Ascending aorta (tissue), 2 donors: ENCODE measurements around the gene JADE1. TPM values are rescaled to one million over a fixed set of nuclear protein-coding genes. Genes with fewer than 3 reads are reported as not detected.
A peak's percentile ranks its signal among the peaks of the same experiment; 100 is the strongest.

Experiments
- DNase-seq, 2 donors: peaks; one replicate each; pipeline ENCODE4 v3.0.0-alpha.2; 2019; ENCODE audit warnings: low spot score in 2 of 2
- H3K27ac ChIP-seq, 2 donors: fragments of 200-600 bp; sonication (generic); one replicate each; pipeline ENCODE4 v1.5.1; 2016 to 2017; ENCODE audit warnings: mild to moderate bottlenecking in 1 of 2
- H3K27me3 ChIP-seq: fragments of 200-600 bp; sonication (generic); one replicate; pipeline ENCODE4 v1.5.1; 2017
- H3K36me3 ChIP-seq, 2 donors: fragments of 200-600 bp; sonication (generic); one replicate each; pipeline ENCODE4 v1.5.1; 2016
- H3K4me1 ChIP-seq, 2 donors: fragments of 200-600 bp; sonication (generic); one replicate each; pipeline ENCODE4 v1.5.1; 2016 to 2017; ENCODE audit warnings: mild to moderate bottlenecking in 1 of 2
- H3K4me3 ChIP-seq, 2 donors: fragments of 200-600 bp; sonication (generic); one replicate each; pipeline ENCODE4 v1.5.1; 2016 to 2017; ENCODE audit warnings: mild to moderate bottlenecking in 1 of 2
- H3K9me3 ChIP-seq, 2 donors: fragments of 200-600 bp; sonication (generic); one replicate each; pipeline ENCODE4 v1.5.1; 2016
- intact Hi-C: fragments of 100-400 bp; cut with DNase I; formaldehyde crosslinking; loops from one replicate; pipeline ENCODE4 v1.15.1; 2023
- total RNA-seq: library from RNA; depleted of rRNA; stranded (reverse); fragments of >200 nt; gene quantifications from one replicate; pipeline ENCODE4 v1.1.0, GENCODE V29; 2016
- TF ChIP-seq, protein P1 (sequence below), 3 experiments: fragments of 200-600 bp in 2 of 3; fragments of 450-650 bp in 1 of 3; sonication (generic) in 2 of 3; IDR thresholded peaks; one replicate each; pipeline ENCODE4 v1.5.1; 2016 to 2019; ENCODE audit warnings: antibody characterized with exemption in 3 of 3, mild to moderate bottlenecking in 1 of 3, moderate library complexity in 1 of 3

The JADE1 gene
- total RNA-seq, 1 donor from 2014 or later: 33.8 TPM

- H3K4me3 ChIP-seq: no peak overlapping the region
- no peaks in the 10 kb centered on the region for H3K27me3 ChIP-seq
- H3K9me3 ChIP-seq: no peaks in the 10 kb centered on the region
- no peaks in the 10 kb centered on the region for H3K4me1 ChIP-seq
- no peaks in the 10 kb centered on the region for H3K36me3 ChIP-seq
- peak overlapping the region; percentile 30 to 56 for H3K27ac ChIP-seq
- peak in 1 of 2 donors; percentile 68 for DNase-seq
- TF ChIP-seq, protein P1, sequence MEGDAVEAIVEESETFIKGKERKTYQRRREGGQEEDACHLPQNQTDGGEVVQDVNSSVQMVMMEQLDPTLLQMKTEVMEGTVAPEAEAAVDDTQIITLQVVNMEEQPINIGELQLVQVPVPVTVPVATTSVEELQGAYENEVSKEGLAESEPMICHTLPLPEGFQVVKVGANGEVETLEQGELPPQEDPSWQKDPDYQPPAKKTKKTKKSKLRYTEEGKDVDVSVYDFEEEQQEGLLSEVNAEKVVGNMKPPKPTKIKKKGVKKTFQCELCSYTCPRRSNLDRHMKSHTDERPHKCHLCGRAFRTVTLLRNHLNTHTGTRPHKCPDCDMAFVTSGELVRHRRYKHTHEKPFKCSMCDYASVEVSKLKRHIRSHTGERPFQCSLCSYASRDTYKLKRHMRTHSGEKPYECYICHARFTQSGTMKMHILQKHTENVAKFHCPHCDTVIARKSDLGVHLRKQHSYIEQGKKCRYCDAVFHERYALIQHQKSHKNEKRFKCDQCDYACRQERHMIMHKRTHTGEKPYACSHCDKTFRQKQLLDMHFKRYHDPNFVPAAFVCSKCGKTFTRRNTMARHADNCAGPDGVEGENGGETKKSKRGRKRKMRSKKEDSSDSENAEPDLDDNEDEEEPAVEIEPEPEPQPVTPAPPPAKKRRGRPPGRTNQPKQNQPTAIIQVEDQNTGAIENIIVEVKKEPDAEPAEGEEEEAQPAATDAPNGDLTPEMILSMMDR (IDR thresholded peaks at IDR 0.05): no peak
- intact Hi-C loops: no loop called here
Measured at GRCh38 chr4:128782875-128783614, 26.5 kb upstream of the JADE1 start.

GRCh38 chr4:128787509-128788311, 21.8 kb upstream of the JADE1 start:
- no peak for DNase-seq
- no peaks in the 10 kb centered on the region for H3K9me3 ChIP-seq
- no peak overlapping the region for H3K27ac ChIP-seq
- H3K4me1 ChIP-seq: no peaks in the 10 kb centered on the region
- TF ChIP-seq, protein P1 (IDR thresholded peaks at IDR 0.05): no peak
- no peak overlapping the region for H3K4me3 ChIP-seq
- intact Hi-C loops: no loop called here
- no peaks in the 10 kb centered on the region for H3K27me3 ChIP-seq
- H3K36me3 ChIP-seq: no peaks in the 10 kb centered on the region

GRCh38 chr4:128793859-128794672, 15.4 kb upstream of the JADE1 start:
- H3K36me3 ChIP-seq: no peaks in the 10 kb centered on the region
- TF ChIP-seq, protein P1 (IDR thresholded peaks at IDR 0.05): no peak
- H3K4me3 ChIP-seq: no peak overlapping the region
- no peak for DNase-seq
- intact Hi-C loops: no loop called here
- no peaks in the 10 kb centered on the region for H3K4me1 ChIP-seq
- no peaks in the 10 kb centered on the region for H3K27me3 ChIP-seq
- no peaks in the 10 kb centered on the region for H3K9me3 ChIP-seq
- H3K27ac ChIP-seq: no peak overlapping the region

GRCh38 chr4:128796934-128797333, 12.6 kb upstream of the JADE1 start:
- TF ChIP-seq, protein P1 (IDR thresholded peaks at IDR 0.05): no peak

DNA sequence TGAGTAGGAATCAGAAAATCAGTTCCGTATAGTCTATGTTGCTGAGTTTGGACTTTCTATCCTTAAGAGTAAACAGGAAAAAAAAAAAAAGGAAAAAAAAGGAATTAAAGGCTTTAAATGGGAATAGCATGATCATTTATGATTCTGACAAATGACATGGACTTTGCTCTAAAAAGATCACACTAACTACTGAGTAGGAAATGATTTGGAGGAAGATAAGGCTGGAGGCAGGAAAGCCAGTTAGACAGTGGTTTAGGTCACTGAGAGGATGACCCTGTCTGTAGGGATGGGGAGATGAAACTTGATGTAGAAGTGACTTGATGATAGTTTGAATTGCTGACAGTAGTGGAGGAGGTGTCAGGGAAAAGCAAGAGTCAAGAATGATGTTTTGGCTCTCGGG, 9.2 kb upstream of the JADE1 start:
- TF ChIP-seq, protein P1 (IDR thresholded peaks at IDR 0.05): no peak
- DNase-seq: no peak
- H3K4me1 ChIP-seq: no peaks in the 10 kb centered on the region
- H3K9me3 ChIP-seq: no peaks in the 10 kb centered on the region
- intact Hi-C loops: no loop called here
- H3K36me3 ChIP-seq: no peaks in the 10 kb centered on the region
- no peak overlapping the region for H3K4me3 ChIP-seq
- H3K27ac ChIP-seq: no peak overlapping the region
- H3K27me3 ChIP-seq: no peaks in the 10 kb centered on the region

More at GRCh38 chr4:128796934-128797333, 12.6 kb upstream of the JADE1 start:
- H3K4me3 ChIP-seq: no peak overlapping the region
- no peaks in the 10 kb centered on the region for H3K9me3 ChIP-seq
- no peaks in the 10 kb centered on the region for H3K27me3 ChIP-seq
- intact Hi-C loops: no loop called here
- no peak for DNase-seq
- H3K27ac ChIP-seq: no peak overlapping the region
- H3K36me3 ChIP-seq: no peaks in the 10 kb centered on the region
- no peaks in the 10 kb centered on the region for H3K4me1 ChIP-seq
